ENCODE results near the gene TTC22. TPM values are rescaled to one million over a fixed set of nuclear protein-coding genes. Genes with fewer than 3 reads are reported as not detected.
A peak's percentile ranks its signal among the peaks of the same experiment; 100 is the strongest.

TTC22 gene
- total RNA-seq, 1 experiment from 2014 or later, result 0.63 TPM

GRCh38 chr1:54764133-54764921 lies 36.8 kb downstream of the TTC22 start, which contains the start of gene PARS2 (continued):
- no peak for TF ChIP-seq MYBL2 (CRISPR knock-in tag; IDR thresholded peaks at IDR 0.05)
- no peak for TF ChIP-seq NR3C1 (CRISPR knock-in tag; conservative IDR thresholded peaks at IDR 0.05; ENCODE audit: low read depth)
- TF ChIP-seq CDX4 (CRISPR knock-in tag; IDR thresholded peaks at IDR 0.05; ENCODE audit: borderline replicate concordance), result no peak
- TF ChIP-seq USF1 (CRISPR knock-in tag; IDR thresholded peaks at IDR 0.05), result peak; percentile 34; the same call in 1 of the 2 replicates
- TF ChIP-seq TP53 (CRISPR knock-in tag; IDR thresholded peaks at IDR 0.05), result no peak
- TF ChIP-seq GABPB1 (CRISPR knock-in tag; IDR thresholded peaks at IDR 0.05), result peak; percentile 46
- no peak for TF ChIP-seq ZMAT4 (CRISPR knock-in tag; IDR thresholded peaks at IDR 0.05)
- no peak for TF ChIP-seq MLX (CRISPR knock-in tag; IDR thresholded peaks at IDR 0.05)
- TF ChIP-seq ELF4 (CRISPR knock-in tag; IDR thresholded peaks at IDR 0.05; ENCODE audit: low read depth), result no peak
- no peak for TF ChIP-seq ZNF281 (CRISPR knock-in tag; IDR thresholded peaks at IDR 0.05)
- TF ChIP-seq ATF2 (CRISPR knock-in tag; IDR thresholded peaks at IDR 0.05; ENCODE audit: borderline replicate concordance, low read depth), result no peak
- no peak for TF ChIP-seq AFF4 (CRISPR knock-in tag; IDR thresholded peaks at IDR 0.05; ENCODE audit: borderline replicate concordance)
- no peak for TF ChIP-seq ZNF425 (CRISPR knock-in tag; conservative IDR thresholded peaks at IDR 0.05)
- no peak for TF ChIP-seq CBFB (CRISPR knock-in tag; IDR thresholded peaks at IDR 0.05; ENCODE audit: low read depth)
- TF ChIP-seq TEAD1 (CRISPR knock-in tag; IDR thresholded peaks at IDR 0.05), result peak; percentile 61; the same call in 1 of the 2 replicates
- no peak for TF ChIP-seq RORB (CRISPR knock-in tag; IDR thresholded peaks at IDR 0.05)
- 0 out of 2 replicates have a peak, but pooled peaks have one; percentile 13 for TF ChIP-seq NFE2L1 (CRISPR knock-in tag; IDR thresholded peaks at IDR 0.05)
- peak; percentile 93 for TF ChIP-seq NFYB (CRISPR knock-in tag; conservative IDR thresholded peaks at IDR 0.05; ENCODE audit: low read depth)
- peak; percentile 88 for TF ChIP-seq MAX (CRISPR knock-in tag; IDR thresholded peaks at IDR 0.05)
- TF ChIP-seq ERG (CRISPR knock-in tag; IDR thresholded peaks at IDR 0.05), result no peak
- no peak; the same call in 1 of the 2 replicates for TF ChIP-seq SMAD3 (CRISPR knock-in tag; IDR thresholded peaks at IDR 0.05; ENCODE audit: borderline replicate concordance)
- TF ChIP-seq PRRX2 (CRISPR knock-in tag; IDR thresholded peaks at IDR 0.05), result no peak
